Right cardiac atrium (tissue), 5 donors: ENCODE data around the gene MTRFR. TPM values are rescaled to one million over a fixed set of nuclear protein-coding genes. Genes with fewer than 3 reads are reported as not detected.
"Not testable (repeated sequence)": the region's sequence is repeated elsewhere in the genome, so short reads cannot be mapped to it uniquely, and the experiment has no call there.

ENCODE experiments used
- ATAC-seq, 2 donors: fragments of 200-7000 bp; cut with Tn5 transposase; one replicate each; pipeline versions ENCODE4 v1.8.0 to v1.9.1; 2020; ENCODE audit warnings: moderate library complexity in 2 of 2, mild to moderate bottlenecking in 1 of 2
- DNase-seq, 3 donors: peaks; one replicate each; pipeline ENCODE4 v3.0.0-alpha.2; 2020
- H3K27ac ChIP-seq: one replicate; pipeline ENCODE4 v1.5.1; 2013; ENCODE audit warnings: mild to moderate bottlenecking, low read length, control low read depth, moderate library complexity
- H3K27me3 ChIP-seq: one replicate; pipeline ENCODE4 v1.6.1; 2013; ENCODE audit not compliant: control insufficient read depth, insufficient read depth
- H3K4me1 ChIP-seq: one replicate; pipeline ENCODE4 v1.6.1; 2013; ENCODE audit warnings: low read length; ENCODE audit not compliant: control insufficient read depth, insufficient read depth
- H3K4me3 ChIP-seq: one replicate; pipeline ENCODE4 v1.5.1; 2013; ENCODE audit warnings: low read length, control low read depth
- H3K9me3 ChIP-seq: one replicate; pipeline ENCODE4 v1.6.1; 2013; ENCODE audit warnings: low read length; ENCODE audit not compliant: control insufficient read depth
- WGBS: extraction: QIAGEN DNeasy Blood & Tissue Kit; methylation state at CpG from one replicate; pipeline ENCODE4 v1.1.7; 2013; 5-methylcytosine and 5-hydroxymethylcytosine counted together
- intact Hi-C, 4 donors: fragments of 100-400 bp; cut with DNase I; formaldehyde crosslinking; loops; one replicate each; pipeline versions ENCODE4 v1.11.0 to v1.14.0; 2022 to 2023
- long read RNA-seq, 4 donors: library from polyadenylated mRNA; unstranded; transcript quantifications; one replicate each; pipeline ENCODE4 v2.0.0, GENCODE V29; 2020 to 2021
- polyA plus RNA-seq: library from polyadenylated mRNA; stranded (reverse); fragments of 200-250 nt; gene quantifications from one replicate; pipeline ENCODE4 v1.2.3, GENCODE V29; 2013
- total RNA-seq, 4 donors: library from RNA; stranded (reverse); fragmentation: NEBNext Ultra II Directional; extraction: Animal tissue kit (Norgen Biotek cat#: 25700); gene quantifications; one replicate each; pipeline ENCODE4 v1.2.1, GENCODE V29; 2021
- donor health status: healthy with polysubstance abuse.
- donor health status: DM: no; HTN: yes; CAD: no.
- donor health status: DM: no; HTN: no; CAD: no.
- donor health status: DM: no; HTN: yes; CAD: no; lungs with severe emphysema.
- donor health status: DM: yes; HTN: yes; CAD: no.

Gene MTRFR
- total RNA-seq, result 10 to 100 TPM in 3 of 4 donors, 1 to 10 TPM in 1; 9.5 to 12.5 (median 10.7) TPM
- 14.1 TPM for polyA plus RNA-seq
- long read RNA-seq, donor 1, transcript C12orf65-201 (3 exons, 2,073 nt), result major isoform, 22 of 27 reads
- long read RNA-seq, donor 1, partial matches to known transcripts, result 1 of 27 reads
- long read RNA-seq, donor 1, other reads (novel, unspliced or antisense), result 2 of 27 reads
- long read RNA-seq, donor 2, transcript C12orf65-201 (3 exons, 2,073 nt), result major isoform, 14 of 14 reads
- long read RNA-seq, donor 2, partial matches to known transcripts, result 0 of 14 reads
- long read RNA-seq, donor 2, other reads (novel, unspliced or antisense), result 0 of 14 reads
- long read RNA-seq, donor 3, transcript C12orf65-201 (3 exons, 2,073 nt), result major isoform, 6 of 9 reads
- long read RNA-seq, donor 3, partial matches to known transcripts, result 0 of 9 reads
- long read RNA-seq, donor 3, other reads (novel, unspliced or antisense), result 1 of 9 reads
- long read RNA-seq, donor 4, transcript C12orf65-201 (3 exons, 2,073 nt), result major isoform, 20 of 22 reads
- long read RNA-seq, donor 4, partial matches to known transcripts, result 0 of 22 reads
- long read RNA-seq, donor 4, other reads (novel, unspliced or antisense), result 1 of 22 reads

GRCh38 chr12:123232807-123233504, at the start of gene MTRFR, which contains the start of gene MPHOSPH9:
MTRFR (plus strand) TSS chr12:123233436; CDS start chr12:123253675, 20,239 bp downstream.
MPHOSPH9 (minus strand) TSS chr12:123233141; CDS start chr12:123230364, 2,777 bp downstream.
- DNase-seq (peak; percentile 99), ATAC-seq (peak; percentile 99)
- peak within 1 kb of the TSS; percentile 75 for H3K27ac ChIP-seq
- WGBS, result under 1% methylated on average over 66 of the region's 66 CpGs
- no peaks in the 10 kb centered on the region for H3K9me3 ChIP-seq
- no peaks in the 10 kb centered on the region for H3K27me3 ChIP-seq
- H3K4me3 ChIP-seq, result peak within 1 kb of the TSS; percentile 88
- H3K4me1 ChIP-seq, result peaks cover 3% of the 10 kb centered on the region
- intact Hi-C loops, result loop anchor here in 3 of 4 donors (5.0 to 10.0 kb wide), 4 partner anchors 188 to 368 kb away; partner anchors contain the start of genes ARL6IP4 (in 1 of the 3) and OGFOD2 (in 1 of the 3)

- no peak for ATAC-seq
- H3K4me1 ChIP-seq, result no peaks in the 10 kb centered on the region
- no peaks in the 10 kb centered on the region for H3K9me3 ChIP-seq
- H3K4me3 ChIP-seq, result no peak overlapping the region
- no peak overlapping the region for H3K27ac ChIP-seq
- intact Hi-C loops, result no loop called here
- no peak for DNase-seq
- WGBS, result 96% methylated on average over 6 of the region's 6 CpGs
- H3K27me3 ChIP-seq, result no peaks in the 10 kb centered on the region
Observed at GRCh38 chr12:123187637-123188036, 45.6 kb upstream of the MTRFR start.

GRCh38 chr12:123199936-123200335, 33.3 kb upstream of the MTRFR start:
- no peak for ATAC-seq
- Histone ChIP-seq H3K4me3 (no peak overlapping the region), H3K27me3 (no peaks in the 10 kb centered on the region), H3K9me3 (no peaks in the 10 kb centered on the region), H3K4me1 (no peaks in the 10 kb centered on the region), H3K27ac (no peak overlapping the region)
- intact Hi-C loops, result no loop called here
- 87% methylated on average over 3 of the region's 3 CpGs for WGBS
- no peak for DNase-seq

GRCh38 chr12:123200414-123200813, 32.8 kb upstream of the MTRFR start:
- H3K9me3 ChIP-seq, result no peaks in the 10 kb centered on the region
- no peak overlapping the region for H3K27ac ChIP-seq
- H3K4me1 ChIP-seq, result no peaks in the 10 kb centered on the region
- DNase-seq (no peak), ATAC-seq (no peak)
- WGBS, result 92% methylated on average over 7 of the region's 7 CpGs
- H3K27me3 ChIP-seq, result no peaks in the 10 kb centered on the region
- intact Hi-C loops, result no loop called here
- no peak overlapping the region for H3K4me3 ChIP-seq

GRCh38 chr12:123206794-123207193, 26.4 kb upstream of the MTRFR start:
- H3K27ac ChIP-seq, H3K4me1 ChIP-seq, H3K4me3 ChIP-seq, H3K27me3 ChIP-seq, DNase-seq, ATAC-seq, H3K9me3 ChIP-seq: not testable (repeated sequence)
- intact Hi-C loops, result loop anchor here in 1 of 4 donors (2.0 kb wide), 1 partner anchor 46 kb away; no protein-coding TSS in a partner anchor
- 77% methylated on average over 3 of the region's 3 CpGs for WGBS

- WGBS, result 99% methylated on average over 7 of the region's 7 CpGs
- not testable (repeated sequence) for H3K27me3 ChIP-seq, H3K4me1 ChIP-seq, H3K4me3 ChIP-seq, ATAC-seq, H3K9me3 ChIP-seq, H3K27ac ChIP-seq, DNase-seq
- intact Hi-C loops, result loop anchor here in 1 of 4 donors (2.0 kb wide), 1 partner anchor 47 kb away; no protein-coding TSS in a partner anchor
Observed at GRCh38 chr12:123207815-123208214, 25.4 kb upstream of the MTRFR start.

GRCh38 chr12:123223241-123223668, 10.0 kb upstream of the MTRFR start:
- no peaks in the 10 kb centered on the region for H3K9me3 ChIP-seq
- 88% methylated on average over 11 of the region's 11 CpGs for WGBS
- no peak for ATAC-seq

GRCh38 chr12:123225443-123225842, 7.8 kb upstream of the MTRFR start:
- 79% methylated on average over 2 of the region's 2 CpGs for WGBS
- no peak for ATAC-seq
- Histone ChIP-seq H3K9me3 (no peaks in the 10 kb centered on the region), H3K4me1 (no peaks in the 10 kb centered on the region), H3K27me3 (no peaks in the 10 kb centered on the region), H3K4me3 (no peak overlapping the region), H3K27ac (no peak overlapping the region)
- DNase-seq, result no peak
- intact Hi-C loops, result no loop called here

More at GRCh38 chr12:123223241-123223668, 10.0 kb upstream of the MTRFR start:
- Histone ChIP-seq H3K27me3 (no peaks in the 10 kb centered on the region), H3K4me1 (no peaks in the 10 kb centered on the region), H3K4me3 (no peak overlapping the region), H3K27ac (no peak overlapping the region)
- no peak for DNase-seq
- intact Hi-C loops, result no loop called here

- no peak overlapping the region for H3K4me3 ChIP-seq
- intact Hi-C loops, result no loop called here
- H3K4me1 ChIP-seq, result peaks cover 3% of the 10 kb centered on the region
- no peaks in the 10 kb centered on the region for H3K27me3 ChIP-seq
- H3K27ac ChIP-seq, result no peak overlapping the region
- no peak for ATAC-seq
- WGBS, result 61% methylated on average over 5 of the region's 5 CpGs
- no peaks in the 10 kb centered on the region for H3K9me3 ChIP-seq
- no peak for DNase-seq
Observed at GRCh38 chr12:123227581-123228258, 5.5 kb upstream of the MTRFR start.

- Histone ChIP-seq H3K27ac (no peak overlapping the region), H3K4me1 (peaks cover 3% of the 10 kb centered on the region), H3K4me3 (no peak overlapping the region), H3K9me3 (no peaks in the 10 kb centered on the region), H3K27me3 (no peaks in the 10 kb centered on the region)
- DNase-seq, result no peak
- WGBS, result 84% methylated on average over 3 of the region's 3 CpGs
- intact Hi-C loops, result no loop called here
- ATAC-seq, result no peak
Observed at GRCh38 chr12:123229051-123229450, 4.2 kb upstream of the MTRFR start.
